Glutamatergic neuron (in vitro differentiated cells): ENCODE measurements around the gene WDFY4. TPM values are rescaled to one million over a fixed set of nuclear protein-coding genes. Genes with fewer than 3 reads are reported as not detected.

Experiments
- DNase-seq: peaks from one replicate; pipeline ENCODE4 v3.0.0; 2022
- H3K27ac Mint-ChIP-seq: one replicate; pipeline ENCODE4 v1.8.0; 2020; ENCODE audit warnings: mild to moderate bottlenecking, mixed read lengths, inconsistent platforms; ENCODE audit not compliant: unreplicated experiment
- H3K27me3 Mint-ChIP-seq: one replicate; pipeline ENCODE4 v1.8.0; 2020; ENCODE audit warnings: mild to moderate bottlenecking, moderate library complexity, mixed read lengths, inconsistent platforms; ENCODE audit not compliant: unreplicated experiment
- H3K36me3 Mint-ChIP-seq: one replicate; pipeline ENCODE4 v1.8.0; 2020; ENCODE audit warnings: mild to moderate bottlenecking, mixed read lengths, inconsistent platforms; ENCODE audit not compliant: unreplicated experiment
- H3K4me1 Mint-ChIP-seq: one replicate; pipeline ENCODE4 v1.8.0; 2020; ENCODE audit warnings: mild to moderate bottlenecking, low read depth, mixed read lengths, inconsistent platforms; ENCODE audit not compliant: unreplicated experiment
- H3K4me3 Mint-ChIP-seq: one replicate; pipeline ENCODE4 v1.8.0; 2020; ENCODE audit warnings: mild to moderate bottlenecking, mixed read lengths, inconsistent platforms; ENCODE audit not compliant: unreplicated experiment
- H3K9me3 Mint-ChIP-seq: one replicate; pipeline ENCODE4 v1.8.0; 2020; ENCODE audit warnings: mild to moderate bottlenecking, moderate library complexity, mixed read lengths, inconsistent platforms; ENCODE audit not compliant: unreplicated experiment
- CTCF ChIP-seq: fragments of 200-600 bp; sonication (generic); IDR thresholded peaks from one replicate; pipeline ENCODE4 v1.5.0; 2021; ENCODE audit not compliant: partially characterized antibody, unreplicated experiment
- total RNA-seq: library from RNA; stranded (reverse); fragmentation: NEBNext Ultra II Directional; extraction: Animal tissue kit (Norgen Biotek cat#: 25700); gene quantifications from one replicate; pipeline ENCODE4 v1.2.1, GENCODE V29; 2021; ENCODE audit not compliant: unreplicated experiment

The WDFY4 gene
- total RNA-seq, 1 donor from 2014 or later: not detected

GRCh38 chr10:48818861-48819520 lies 134.3 kb downstream of the WDFY4 start:
- no peak overlapping the region for H3K27ac Mint-ChIP-seq
- DNase-seq: no peak
- H3K4me1 Mint-ChIP-seq: no peaks in the 10 kb centered on the region
- TF ChIP-seq CTCF: no peak
- H3K36me3 Mint-ChIP-seq: peaks cover 5% of the 10 kb centered on the region
- no peak overlapping the region for H3K4me3 Mint-ChIP-seq
- peaks cover 5% of the 10 kb centered on the region for H3K27me3 Mint-ChIP-seq
- no peaks in the 10 kb centered on the region for H3K9me3 Mint-ChIP-seq

- Mint-ChIP-seq H3K36me3 (peaks cover 5% of the 10 kb centered on the region), H3K27ac (no peak overlapping the region), H3K27me3 (peaks cover 5% of the 10 kb centered on the region), H3K9me3 (no peaks in the 10 kb centered on the region), H3K4me1 (no peaks in the 10 kb centered on the region), H3K4me3 (no peak overlapping the region)
- no peak for TF ChIP-seq CTCF
- DNase-seq: no peak
Measured at GRCh38 chr10:48819783-48820182, 135.1 kb downstream of the WDFY4 start.

- Mint-ChIP-seq H3K27me3 (peaks cover 5% of the 10 kb centered on the region), H3K4me1 (no peaks in the 10 kb centered on the region), H3K9me3 (no peaks in the 10 kb centered on the region), H3K27ac (no peak overlapping the region), H3K36me3 (peaks cover 5% of the 10 kb centered on the region), H3K4me3 (no peak overlapping the region)
- no peak for TF ChIP-seq CTCF
- DNase-seq: no peak
Measured at GRCh38 chr10:48820231-48820630, 135.6 kb downstream of the WDFY4 start.

GRCh38 chr10:48820699-48821098 lies 136.0 kb downstream of the WDFY4 start:
- Mint-ChIP-seq H3K27me3 (peaks cover 5% of the 10 kb centered on the region), H3K36me3 (peaks cover 5% of the 10 kb centered on the region), H3K27ac (no peak overlapping the region), H3K4me1 (no peaks in the 10 kb centered on the region), H3K9me3 (no peaks in the 10 kb centered on the region), H3K4me3 (no peak overlapping the region)
- DNase-seq: no peak
- TF ChIP-seq CTCF: no peak

GRCh38 chr10:48821111-48821510 lies 136.4 kb downstream of the WDFY4 start:
- Mint-ChIP-seq H3K27me3 (peaks cover 5% of the 10 kb centered on the region), H3K27ac (no peak overlapping the region), H3K9me3 (no peaks in the 10 kb centered on the region), H3K4me3 (no peak overlapping the region), H3K36me3 (peaks cover 5% of the 10 kb centered on the region), H3K4me1 (no peaks in the 10 kb centered on the region)
- DNase-seq: no peak
- no peak for TF ChIP-seq CTCF
